GM12878 (cell line): Measurements from ENCODE around the gene MAML2. TPM values are rescaled to one million over a fixed set of nuclear protein-coding genes. Genes with fewer than 3 reads are reported as not detected.

Experiments
- ATAC-seq: fragments of 200-7000 bp; cut with Tn5 transposase; 3 replicates; pipeline ENCODE4 v1.9.1; 2020; ENCODE audit warnings: mild to moderate bottlenecking, moderate library complexity
- BruUV-seq: library from RNA; stranded (reverse); fragments of 400-500 nt; replicated peaks from 2 replicates; lab custom pipeline; 2021; lab: Mats Ljungman, UMichigan
- CTCF ChIA-PET: fragments of 300-600 bp; sonication (Branson Sonifier 250); formaldehyde crosslinking; extraction: SDS; loops from one replicate; lab custom pipeline; 2021; ENCODE audit warnings: inconsistent platforms; lab: Yijun Ruan, JAX
- POLR2A ChIA-PET: fragments of 350-600 bp; formaldehyde crosslinking; extraction: SDS; loops from one replicate; lab custom pipeline; 2021; ENCODE audit warnings: inconsistent platforms; lab: Charles Lee
- RAD21 ChIA-PET: fragments of 300-600 bp; sonication (Branson Sonifier 250); formaldehyde crosslinking; loops from one replicate; lab custom pipeline; 2023; ENCODE audit warnings: antibody characterized with exemption; ENCODE audit not compliant: unreplicated experiment; lab: Charles Lee
- SMC1A ChIA-PET: fragments of 300-600 bp; sonication (Branson Sonifier 250); formaldehyde crosslinking; loops from one replicate; lab custom pipeline; 2023; ENCODE audit not compliant: unreplicated experiment, uncharacterized antibody; lab: Charles Lee
- DNase-seq: peaks from one replicate; pipeline ENCODE4 v3.0.0-alpha.2; 2011; ENCODE audit warnings: low read depth, low spot score
- FAIRE-seq: peaks from 3 replicates; lab custom pipeline; 2011; peaks lifted over from hg19 to GRCh38; lab: Jason Lieb, UNC
- H2AFZ ChIP-seq: 2 replicates; pipeline ENCODE4 v1.6.0; 2011; ENCODE audit warnings: low read depth, low read length, control low read depth; ENCODE audit not compliant: control insufficient read depth
- H3K27ac ChIP-seq: 2 replicates; pipeline ENCODE4 v1.5.1; 2011; ENCODE audit warnings: control low read depth; ENCODE audit not compliant: control insufficient read depth, insufficient read depth
- H3K27me3 ChIP-seq, 2 experiments: replicated peaks in 1 of 2; 2 replicates each; pipeline versions ENCODE4 v1.6.0 to v1.6.1; 2011; ENCODE audit warnings: low read length in 1 of 2; ENCODE audit not compliant: control insufficient read depth in 2 of 2, insufficient read depth in 2 of 2
- H3K36me3 ChIP-seq, 2 experiments: 2 replicates each; pipeline ENCODE4 v1.5.1; 2011; ENCODE audit warnings: low read length in 1 of 2; ENCODE audit not compliant: control insufficient read depth in 2 of 2, insufficient read depth in 2 of 2
- H3K4me1 ChIP-seq: 2 replicates; pipeline ENCODE4 v1.6.1; 2011; ENCODE audit warnings: mild to moderate bottlenecking, low read length, moderate library complexity, mixed read lengths; ENCODE audit not compliant: control insufficient read depth, insufficient read depth
- H3K4me2 ChIP-seq: 2 replicates; pipeline ENCODE4 v1.6.0; 2011; ENCODE audit warnings: control low read depth; ENCODE audit not compliant: control insufficient read depth, insufficient read depth
- H3K4me3 ChIP-seq: fragments of 200-600 bp; sonication (generic); 2 replicates; pipeline ENCODE4 v1.5.1; 2016
- H3K79me2 ChIP-seq: 2 replicates; pipeline ENCODE4 v1.6.0; 2011; ENCODE audit warnings: low read length; ENCODE audit not compliant: control insufficient read depth, insufficient read depth
- H3K9ac ChIP-seq: 2 replicates; pipeline ENCODE4 v1.8.0; 2011; ENCODE audit warnings: low read length, control low read depth, mixed read lengths; ENCODE audit not compliant: control insufficient read depth, insufficient read depth
- H3K9me3 ChIP-seq: replicated peaks from 3 replicates; pipeline ENCODE4 v1.5.1; 2011; ENCODE audit warnings: mild to moderate bottlenecking, low read length; ENCODE audit not compliant: control insufficient read depth, insufficient read depth
- H4K20me1 ChIP-seq: 2 replicates; pipeline ENCODE4 v1.6.0; 2011; ENCODE audit not compliant: control insufficient read depth, insufficient read depth
- KAT2A ChIP-seq: conservative IDR thresholded peaks from 2 replicates; pipeline ENCODE4 v1.6.1; 2011; ENCODE audit warnings: low read depth, low read length; ENCODE audit not compliant: control insufficient read depth
- MXI1 ChIP-seq: fragments of 150-350 bp; IDR thresholded peaks from 2 replicates; pipeline ENCODE4 v1.6.1; 2011; ENCODE audit warnings: low read depth, mild to moderate bottlenecking, inconsistent platforms, low read length, improper control_type of control experiment
- NFYB ChIP-seq: IDR thresholded peaks from 2 replicates; pipeline ENCODE4 v1.6.1; 2011; ENCODE audit warnings: low read depth, mild to moderate bottlenecking, low read length, improper control_type of control experiment, moderate library complexity; ENCODE audit not compliant: insufficient read depth
- NRF1 ChIP-seq: conservative IDR thresholded peaks from 2 replicates; pipeline ENCODE4 v1.6.1; 2011; ENCODE audit warnings: mild to moderate bottlenecking, low read depth, low read length, improper control_type of control experiment
- WRNIP1 ChIP-seq: IDR thresholded peaks from 2 replicates; pipeline ENCODE4 v1.6.1; 2011; ENCODE audit warnings: low read depth, low read length, improper control_type of control experiment, borderline replicate concordance
- WGBS: methylation state at CpG from one replicate; pipeline ENCODE4 v1.1.6; 2016; ENCODE audit warnings: low lambda C conversion rate; ENCODE audit not compliant: insufficient replicate concordance, insufficient coverage; ENCODE audit errors: missing lambda C conversion rate; 5-methylcytosine and 5-hydroxymethylcytosine counted together
- in situ Hi-C: fragments of 300-500 bp; cut with MboI; formaldehyde crosslinking; loops from 9 replicates; pipeline ENCODE4 v1.14.3; 2018; ENCODE audit warnings: mixed read lengths
- intact Hi-C: fragments of 100-400 bp; cut with micrococcal nuclease; formaldehyde crosslinking; loops from one replicate; pipeline ENCODE4 v1.14.2; 2022; ENCODE audit not compliant: unreplicated experiment
- polyA plus RNA-seq, 11 experiments: library from polyadenylated mRNA; depleted of rRNA in 4 of 11; unstranded in 6 of 11; stranded (reverse) in 5 of 11; fragments of >200 nt; fragmentation: Nextera tagmentation in 4 of 11; fragmentation: Illumina TruSeq in 1 of 11; extraction: Ambion mirVana in 4 of 11; extraction: Trizol in 1 of 11; gene quantifications; 1 replicate in 1 of 11; 2 replicates in 10 of 11; pipeline versions ENCODE4 v1.2.1 to v1.2.3, GENCODE V29; 2011 to 2016; ENCODE audit warnings: inconsistent platforms in 2 of 11, missing spikeins in 2 of 11, low read depth in 1 of 11
- total RNA-seq, 4 experiments: library from RNA; depleted of rRNA in 3 of 4; stranded (reverse); fragments of >200 nt in 3 of 4; fragmentation: Illumina TruSeq in 1 of 4; extraction: Trizol in 1 of 4; gene quantifications; 2 replicates each; pipeline versions ENCODE4 v1.2.1 to v1.2.3, GENCODE V29; 2013 to 2021

Gene MAML2
- total and polyA plus RNA-seq, 10 of the 15 experiments (the other 5 are each of a cell fraction or from before 2014, with no cell fraction given): 2.5 to 15.1 (median 12.0) TPM

- in situ Hi-C loops: no loop called here
- Histone ChIP-seq H3K27ac (no peak overlapping the region), H4K20me1 (no peaks in the 10 kb centered on the region), H3K4me1 (no peaks in the 10 kb centered on the region), H3K36me3 (peaks cover 0 to 4% of the 10 kb centered on the region in 2 experiments; a peak in 2 of 4 replicates), H3K79me2 (no peaks in the 10 kb centered on the region), H3K27me3 (no peaks in the 10 kb centered on the region), H3K4me2 (no peak overlapping the region), H3K4me3 (no peak overlapping the region), H3K9ac (no peak overlapping the region), H3K9me3 (peaks cover 7% of the 10 kb centered on the region; the same call in 2 of the 3 replicates), H2AFZ (no peak overlapping the region)
- TF ChIP-seq NRF1: no peak
- TF ChIP-seq KAT2A: no peak
- POLR2A ChIA-PET: no interaction called here
- DNase-seq (no peak), FAIRE-seq (no peak), ATAC-seq (no peak)
- WGBS: 100% methylated on average over 2 of the region's 2 CpGs
- RAD21 ChIA-PET: no interaction called here
- SMC1A ChIA-PET: no interaction called here
- intact Hi-C loops: no loop called here
- no TSS peak for BruUV-seq
- CTCF ChIA-PET: no interaction called here
Measured at GRCh38 chr11:96367342-96367741, 24.3 kb upstream of the MAML2 start.

DNA sequence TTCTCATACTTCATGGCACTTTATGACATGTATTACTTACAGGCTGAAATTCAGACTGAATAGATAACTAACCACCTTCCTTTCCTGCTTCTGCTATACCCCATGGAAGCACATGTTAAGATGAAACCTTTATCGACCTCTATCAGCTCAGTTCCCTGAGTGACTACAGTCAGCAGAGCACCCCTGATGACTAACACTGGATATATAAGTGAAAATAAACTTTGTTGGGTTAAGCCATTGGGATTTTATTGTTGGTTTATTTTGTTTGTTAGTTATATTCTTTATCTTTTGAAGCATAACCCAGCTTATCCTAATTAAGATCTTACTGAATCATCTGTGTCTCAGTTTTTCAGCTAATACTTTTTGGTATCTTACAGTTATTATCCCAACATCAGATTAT, 23.0 kb upstream of the MAML2 start:
- DNase-seq: no peak
- no peaks in the 10 kb centered on the region for H3K27me3 ChIP-seq
- intact Hi-C loops: no loop called here
- H3K4me1 ChIP-seq: no peaks in the 10 kb centered on the region
- ChIA-PET POLR2A (interaction anchor here (1.0 kb wide), 1 partner anchor 24 kb away, joined by 3 read pairs; the partner anchor contains the start of genes CCDC82 and JRKL), CTCF (interaction anchor here (1.5 kb wide), 2 partner anchors 22 to 28 kb away, joined by 4 read pairs; no protein-coding TSS in a partner anchor), SMC1A (interaction anchor here (0.6 to 1.8 kb wide), 3 partner anchors 11 to 79 kb away, joined by 3 to 5 read pairs (median 3); no protein-coding TSS in a partner anchor), RAD21 (no interaction called here)
- no peak overlapping the region for H2AFZ ChIP-seq
- TF ChIP-seq WRNIP1: no peak
- TF ChIP-seq MXI1: no peak
- TF ChIP-seq NFYB: no peak
- H3K9ac ChIP-seq: no peak overlapping the region
- ATAC-seq: no peak
- H4K20me1 ChIP-seq: no peaks in the 10 kb centered on the region
- H3K4me3 ChIP-seq: no peak overlapping the region
- no peak overlapping the region for H3K27ac ChIP-seq
- no TSS peak for BruUV-seq
- H3K36me3 ChIP-seq: peaks cover 0 to 4% of the 10 kb centered on the region in 2 experiments; a peak in 2 of 4 replicates
- H3K4me2 ChIP-seq: no peak overlapping the region
- H3K9me3 ChIP-seq: peaks cover 7% of the 10 kb centered on the region; the same call in 2 of the 3 replicates
- 88% methylated on average over 1 of the region's 1 CpG for WGBS
- FAIRE-seq: no peak
- no peaks in the 10 kb centered on the region for H3K79me2 ChIP-seq
- in situ Hi-C loops: no loop called here
